Measurements from ENCODE around the gene TANGO2. TPM values are rescaled to one million over a fixed set of nuclear protein-coding genes. Genes with fewer than 3 reads are reported as not detected.
A peak's percentile ranks its signal among the peaks of the same experiment; 100 is the strongest.

The TANGO2 gene
- total and polyA plus RNA-seq, 7 experiments from 2014 or later, result 20.0 to 43.1 (median 38.6) TPM

DNA sequence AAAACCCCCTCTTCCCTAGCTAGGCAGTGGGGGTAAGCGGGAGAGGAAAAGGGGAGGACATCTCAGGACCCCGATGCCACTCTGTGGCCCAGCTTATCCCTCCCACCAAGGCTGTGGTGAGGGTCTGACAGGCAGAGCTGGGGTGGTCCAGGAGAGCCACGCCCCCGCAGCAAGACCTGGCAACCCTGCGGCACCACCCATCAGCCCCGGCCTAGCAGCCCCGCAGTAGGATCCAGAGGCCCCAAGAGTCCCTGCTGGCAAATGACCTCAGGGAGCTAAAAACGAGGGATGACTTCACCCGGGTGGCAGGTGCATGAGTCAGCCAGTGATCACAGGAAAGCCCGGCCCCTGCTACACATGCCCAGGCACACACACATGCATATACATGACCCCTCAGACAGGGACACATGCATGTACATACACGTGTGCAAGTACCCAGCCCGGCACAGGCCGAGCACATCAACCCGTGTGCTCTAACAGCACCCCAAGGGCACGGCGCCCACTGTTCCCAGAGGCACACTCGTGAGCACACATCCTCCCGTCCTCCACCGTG is 36.6 kb upstream of the TANGO2 start:
- no peak overlapping the region for H3K27ac Mint-ChIP-seq
- CTCF ChIA-PET, result no interaction called here
- no peak overlapping the region for H3K27ac ChIP-seq (ENCODE audit: low read depth, low read length)
- H3K4me1 Mint-ChIP-seq, result peaks cover 0 to 3% (median 2%) of the 10 kb centered on the region in 7 donors
- H3K27me3 Mint-ChIP-seq, result peaks cover 0 to 7% (median 0%) of the 10 kb centered on the region in 5 donors
- H3K36me3 Mint-ChIP-seq, result no peaks in the 10 kb centered on the region
- H3K4me3 Mint-ChIP-seq, result peak overlapping the region in 2 of 10 donors; percentile 4 to 63
- POLR2A ChIA-PET, result no interaction called here
- no peaks in the 10 kb centered on the region for H3K36me3 ChIP-seq (ENCODE audit: control insufficient read depth in 2 of 3, insufficient read depth in 3 of 3, low read length in 3 of 3)
- DNase-seq, result no peak
- no peaks in the 10 kb centered on the region for H3K9me3 Mint-ChIP-seq
- intact Hi-C loops (cut with micrococcal nuclease), result loop anchor here in 1 of 2 donors (10.0 kb wide), 1 partner anchor 311 kb away; no protein-coding TSS in a partner anchor
- no peak for ATAC-seq
- no peak overlapping the region for H3K4me3 ChIP-seq (ENCODE audit: low read length)
- H3K4me1 ChIP-seq (ENCODE audit: control insufficient read depth in 2 of 2, insufficient read depth in 2 of 2, low read length in 2 of 2), result no peaks in the 10 kb centered on the region
- no peaks in the 10 kb centered on the region for H3K27me3 ChIP-seq (ENCODE audit: control insufficient read depth in 2 of 2, insufficient read depth in 2 of 2, low read length in 2 of 2)
- H3K9me3 ChIP-seq (ENCODE audit: control insufficient read depth in 2 of 3, low read length in 3 of 3), result no peaks in the 10 kb centered on the region

DNA sequence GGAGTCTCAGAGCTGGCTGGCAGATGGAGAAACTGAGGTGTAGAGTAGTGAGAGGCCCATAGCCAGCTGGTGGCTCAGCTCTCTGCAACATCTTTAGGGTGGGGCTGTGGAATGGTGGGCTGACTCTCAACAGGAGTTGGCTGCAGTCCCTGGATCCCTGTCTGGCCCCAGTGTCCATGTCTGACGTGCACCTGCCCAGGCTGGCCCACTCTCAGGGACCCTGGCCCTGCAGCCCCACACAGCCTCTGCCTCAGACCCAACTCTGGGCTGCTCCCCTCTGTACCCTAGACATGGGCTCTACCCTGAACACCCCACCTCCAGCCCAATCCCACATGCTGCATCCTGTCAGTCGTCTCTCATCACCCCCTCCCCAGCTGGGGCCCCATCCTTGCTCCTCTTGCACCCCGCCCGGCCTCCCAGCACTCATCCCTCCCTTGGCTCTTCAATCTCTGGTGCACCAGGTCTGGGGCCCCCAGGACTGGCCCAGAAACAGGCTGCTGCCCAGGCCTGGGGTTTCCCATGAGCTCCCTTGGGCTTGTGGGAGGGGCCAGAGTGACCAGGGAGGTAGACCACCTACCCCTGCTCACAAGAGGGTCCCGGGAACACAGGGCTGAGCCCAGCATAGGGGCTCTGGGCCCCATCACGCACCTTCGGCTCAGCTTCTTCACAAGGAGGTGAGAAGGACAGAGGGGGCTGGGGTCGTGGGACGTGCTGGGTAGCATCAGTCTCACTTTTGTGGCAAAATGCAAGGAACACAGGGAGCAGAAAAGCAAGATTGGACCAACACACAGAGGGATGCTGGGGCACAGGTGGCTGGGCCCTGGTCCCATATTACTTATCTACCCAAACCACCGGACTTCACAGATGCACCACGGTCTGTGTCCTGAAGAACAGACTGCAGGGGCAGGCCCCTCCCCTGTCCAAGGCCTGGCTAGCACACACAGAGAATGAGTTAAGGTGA is 35.8 kb upstream of the TANGO2 start:
- Histone ChIP-seq H3K27me3 (ENCODE audit: control insufficient read depth in 2 of 2, insufficient read depth in 2 of 2, low read length in 2 of 2) (no peaks in the 10 kb centered on the region), H3K4me3 (ENCODE audit: low read length) (no peak overlapping the region), H3K4me1 (ENCODE audit: control insufficient read depth in 2 of 2, insufficient read depth in 2 of 2, low read length in 2 of 2) (no peaks in the 10 kb centered on the region), H3K27ac (ENCODE audit: low read depth, low read length) (no peak overlapping the region), H3K9me3 (ENCODE audit: control insufficient read depth in 2 of 3, low read length in 3 of 3) (no peaks in the 10 kb centered on the region), H3K36me3 (ENCODE audit: control insufficient read depth in 2 of 3, insufficient read depth in 3 of 3, low read length in 3 of 3) (no peaks in the 10 kb centered on the region)
- Mint-ChIP-seq H3K4me1 (peaks cover 0 to 3% (median 2%) of the 10 kb centered on the region in 7 donors), H3K27me3 (peaks cover 0 to 7% (median 0%) of the 10 kb centered on the region in 5 donors), H3K36me3 (no peaks in the 10 kb centered on the region), H3K9me3 (no peaks in the 10 kb centered on the region), H3K4me3 (peak overlapping the region in 7 of 10 donors; percentile 16 to 78 (median 41)), H3K27ac (no peak overlapping the region)
- intact Hi-C loops (cut with micrococcal nuclease), result loop anchor here in 1 of 2 donors (10.0 kb wide), 1 partner anchor 310 kb away; no protein-coding TSS in a partner anchor
- POLR2A ChIA-PET, result interaction anchor here (0.6 kb wide), 1 partner anchor 128 kb away, joined by 4 read pairs; no protein-coding TSS in a partner anchor
- ATAC-seq (no peak), DNase-seq (no peak)
- CTCF ChIA-PET, result no interaction called here

DNA sequence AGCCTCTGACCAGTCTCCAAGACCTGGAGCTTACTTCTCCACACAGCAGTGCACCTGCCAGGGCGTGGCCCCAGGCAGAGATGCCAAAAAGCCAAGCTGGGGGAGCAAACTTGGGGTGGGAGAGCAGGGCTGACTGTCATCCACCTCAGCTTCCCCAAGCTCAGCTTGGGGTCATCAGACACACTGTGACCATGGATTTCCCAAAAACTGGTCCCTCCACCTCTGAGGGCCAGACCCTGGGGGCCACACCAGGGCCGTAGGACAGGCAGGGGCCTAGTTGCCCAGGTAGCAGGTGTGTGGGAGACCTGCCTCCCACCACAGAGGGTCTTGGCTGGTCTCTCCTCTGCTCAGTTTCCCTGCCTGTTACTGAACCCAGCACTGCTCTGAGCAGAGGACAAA is 34.9 kb upstream of the TANGO2 start:
- POLR2A ChIA-PET, result no interaction called here

DNA sequence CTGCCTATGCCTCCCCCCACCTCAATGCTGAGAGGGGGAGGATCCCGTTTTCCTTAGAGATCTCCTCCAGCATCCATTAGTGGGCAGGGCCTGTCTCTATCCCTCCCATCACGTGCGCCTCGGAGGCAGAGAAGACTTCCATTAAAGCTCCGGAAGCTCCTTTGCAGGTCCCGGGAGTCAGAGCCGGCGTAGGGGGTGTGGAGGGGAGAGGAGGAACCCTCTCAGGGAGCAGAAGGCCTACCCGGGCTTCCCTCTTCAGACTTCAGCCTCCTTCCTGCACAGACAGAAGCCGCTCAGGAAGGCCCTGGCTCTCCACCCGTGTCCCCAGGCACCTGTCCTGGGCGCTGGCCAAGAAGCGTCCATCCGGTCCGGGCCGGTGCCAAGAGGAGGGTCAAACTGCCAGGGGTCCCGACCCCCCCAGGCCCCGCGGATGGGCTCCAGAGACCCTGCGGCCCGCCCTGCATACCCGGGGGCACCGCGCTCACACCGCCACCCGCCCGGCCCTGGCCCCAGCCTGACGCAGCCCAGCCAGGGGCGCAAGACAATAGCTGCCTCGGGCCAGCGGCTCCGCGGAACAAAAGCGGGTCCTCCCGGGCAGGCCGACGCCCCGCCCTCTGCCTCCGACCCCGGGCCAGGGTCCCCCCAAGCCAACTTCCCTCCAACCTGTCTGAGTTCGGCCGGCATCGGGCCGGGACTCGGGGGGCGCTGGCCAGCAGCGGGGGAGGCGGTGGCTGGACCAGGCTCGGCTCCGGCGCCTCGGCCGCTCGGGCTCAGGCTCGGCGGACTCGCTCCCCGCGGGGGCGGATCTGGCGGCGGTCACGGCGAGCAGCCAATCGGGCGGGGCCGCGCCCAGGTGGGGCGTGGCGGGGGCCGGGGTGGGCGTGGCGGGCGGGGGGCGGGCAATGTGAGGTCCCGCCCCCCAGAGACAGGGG is 34.2 kb upstream of the TANGO2 start:
- ChIA-PET POLR2A (interaction anchor here (0.7 kb wide), 1 partner anchor 34 kb away, joined by 3 read pairs; no protein-coding TSS in a partner anchor), CTCF (no interaction called here)
- no peaks in the 10 kb centered on the region for H3K9me3 ChIP-seq (ENCODE audit: control insufficient read depth in 2 of 3, low read length in 3 of 3)
- Mint-ChIP-seq H3K9me3 (no peaks in the 10 kb centered on the region), H3K27ac (no peak overlapping the region), H3K27me3 (peaks cover 0 to 7% (median 0%) of the 10 kb centered on the region in 5 donors), H3K4me1 (peaks cover 0 to 3% (median 2%) of the 10 kb centered on the region in 7 donors), H3K4me3 (peak overlapping the region; percentile 47 to 82 (median 68)), H3K36me3 (no peaks in the 10 kb centered on the region)
- H3K4me1 ChIP-seq (ENCODE audit: control insufficient read depth in 2 of 2, insufficient read depth in 2 of 2, low read length in 2 of 2), result no peaks in the 10 kb centered on the region
- H3K36me3 ChIP-seq (ENCODE audit: control insufficient read depth in 2 of 3, insufficient read depth in 3 of 3, low read length in 3 of 3), result no peaks in the 10 kb centered on the region
- H3K4me3 ChIP-seq (ENCODE audit: low read length), result peak overlapping the region; percentile 46
- peak overlapping the region; percentile 51 for H3K27ac ChIP-seq (ENCODE audit: low read depth, low read length)
- peak; percentile 26 to 83 (median 47) for DNase-seq
- intact Hi-C loops (cut with micrococcal nuclease), result loop anchor here (1.0 to 10.0 kb wide), 4 partner anchors 30 to 308 kb away; partner anchors contain the start of gene ARVCF (in 2 of the 2)
- H3K27me3 ChIP-seq (ENCODE audit: control insufficient read depth in 2 of 2, insufficient read depth in 2 of 2, low read length in 2 of 2), result no peaks in the 10 kb centered on the region
- ATAC-seq, result peak; percentile 95

More for the DNA sequence above, 34.9 kb upstream of the TANGO2 start:
- peak overlapping the region; percentile 47 to 82 (median 68) for H3K4me3 Mint-ChIP-seq
- Histone ChIP-seq H3K36me3 (ENCODE audit: control insufficient read depth in 2 of 3, insufficient read depth in 3 of 3, low read length in 3 of 3) (no peaks in the 10 kb centered on the region), H3K4me3 (ENCODE audit: low read length) (no peak overlapping the region), H3K4me1 (ENCODE audit: control insufficient read depth in 2 of 2, insufficient read depth in 2 of 2, low read length in 2 of 2) (no peaks in the 10 kb centered on the region), H3K27ac (ENCODE audit: low read depth, low read length) (no peak overlapping the region), H3K9me3 (ENCODE audit: control insufficient read depth in 2 of 3, low read length in 3 of 3) (no peaks in the 10 kb centered on the region), H3K27me3 (ENCODE audit: control insufficient read depth in 2 of 2, insufficient read depth in 2 of 2, low read length in 2 of 2) (no peaks in the 10 kb centered on the region)
- H3K4me1 Mint-ChIP-seq, result peaks cover 0 to 3% (median 2%) of the 10 kb centered on the region in 7 donors
- intact Hi-C loops (cut with micrococcal nuclease), result loop anchor here in 1 of 2 donors (2.0 to 10.0 kb wide), 2 partner anchors 31 to 309 kb away; partner anchors contain the start of gene ARVCF
- H3K36me3 Mint-ChIP-seq, result no peaks in the 10 kb centered on the region
- H3K27ac Mint-ChIP-seq, result no peak overlapping the region
- H3K27me3 Mint-ChIP-seq, result peaks cover 0 to 7% (median 0%) of the 10 kb centered on the region in 5 donors
- ATAC-seq (no peak), DNase-seq (no peak)
- no peaks in the 10 kb centered on the region for H3K9me3 Mint-ChIP-seq
- CTCF ChIA-PET, result no interaction called here

DNA sequence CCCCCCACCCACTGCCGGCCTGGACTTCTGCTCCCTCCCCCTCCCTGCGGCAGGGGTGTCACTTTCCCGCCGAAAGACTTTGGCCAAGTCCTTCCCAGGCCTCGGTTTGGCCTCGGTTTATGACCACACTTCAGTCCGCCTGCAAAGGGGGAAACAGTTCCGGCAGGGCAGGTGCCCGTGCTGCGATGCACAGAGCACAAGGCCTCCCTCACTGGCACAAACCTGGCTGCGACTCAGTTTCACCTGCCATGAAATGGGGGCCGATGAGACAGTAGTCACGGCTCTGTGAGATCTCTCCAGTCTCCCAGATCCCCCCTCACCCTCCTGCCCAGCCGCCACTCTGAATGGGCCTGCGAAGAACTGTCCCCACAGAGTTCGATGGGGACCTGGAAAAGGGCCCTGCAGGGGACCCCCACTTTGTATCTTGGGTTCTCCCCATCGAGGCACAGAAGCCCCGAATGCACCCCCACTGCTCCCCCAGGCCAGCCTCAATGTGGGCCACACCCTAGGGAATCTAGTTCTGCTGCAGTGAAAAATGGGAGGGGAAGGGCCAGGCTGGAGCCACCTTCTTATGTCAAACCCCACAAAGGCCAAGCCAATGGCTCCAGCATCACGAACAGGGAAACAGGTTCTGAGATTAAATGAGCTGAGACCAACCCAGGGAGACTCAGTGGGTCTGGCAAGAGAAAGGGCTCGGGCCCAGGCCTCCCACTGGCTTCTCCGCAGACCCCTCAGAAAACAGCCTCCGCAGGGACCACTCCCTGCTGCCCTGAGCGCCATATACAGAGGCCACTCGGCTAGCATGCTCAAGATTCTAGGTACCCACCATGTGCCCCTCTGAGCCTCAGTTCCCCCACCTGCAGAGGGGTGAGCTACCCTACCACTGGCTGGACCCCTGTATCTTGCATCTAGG is 33.3 kb upstream of the TANGO2 start:
- intact Hi-C loops (cut with micrococcal nuclease), result loop anchor here (1.0 to 10.0 kb wide), 4 partner anchors 29 to 307 kb away; partner anchors contain the start of gene ARVCF (in 2 of the 2)
- POLR2A ChIA-PET, result no interaction called here
- H3K4me3 ChIP-seq (ENCODE audit: low read length), result no peak overlapping the region

More for the DNA sequence above, 33.3 kb upstream of the TANGO2 start:
- Histone ChIP-seq H3K27me3 (ENCODE audit: control insufficient read depth in 2 of 2, insufficient read depth in 2 of 2, low read length in 2 of 2) (no peaks in the 10 kb centered on the region), H3K36me3 (ENCODE audit: control insufficient read depth in 2 of 3, insufficient read depth in 3 of 3, low read length in 3 of 3) (no peaks in the 10 kb centered on the region), H3K4me1 (ENCODE audit: control insufficient read depth in 2 of 2, insufficient read depth in 2 of 2, low read length in 2 of 2) (no peaks in the 10 kb centered on the region), H3K27ac (ENCODE audit: low read depth, low read length) (no peak overlapping the region), H3K9me3 (ENCODE audit: control insufficient read depth in 2 of 3, low read length in 3 of 3) (no peaks in the 10 kb centered on the region)
- Mint-ChIP-seq H3K36me3 (no peaks in the 10 kb centered on the region), H3K4me1 (peaks cover 0 to 3% (median 2%) of the 10 kb centered on the region in 7 donors), H3K9me3 (no peaks in the 10 kb centered on the region), H3K27me3 (peaks cover 0 to 7% (median 0%) of the 10 kb centered on the region in 5 donors), H3K4me3 (peak overlapping the region; percentile 13 to 83 (median 58)), H3K27ac (no peak overlapping the region)
- DNase-seq (no peak), ATAC-seq (no peak)
- CTCF ChIA-PET, result no interaction called here
